ENCODE measurements around the gene ALCAM. TPM values are rescaled to one million over a fixed set of nuclear protein-coding genes. Genes with fewer than 3 reads are reported as not detected.

Gene ALCAM
- total RNA-seq = 91.6 and 133 TPM in 2 replicates

GRCh38 chr3:105366326-105367062 is at the start of gene ALCAM:
ALCAM (plus strand) TSS chr3:105366909.

